SK-N-SH (cell line): ENCODE results near the gene P2RY14. TPM values are rescaled to one million over a fixed set of nuclear protein-coding genes. Genes with fewer than 3 reads are reported as not detected.

Experiments used
- CTCF ChIA-PET: fragments of 300-600, 350-600 bp; formaldehyde crosslinking; extraction: SDS; loops from one replicate; lab custom pipeline; 2021; lab: Yijun Ruan, JAX
- POLR2A ChIA-PET: fragments of 350-600 bp; sonication (Branson Sonifier 250); formaldehyde crosslinking; extraction: SDS; loops from one replicate; lab custom pipeline; 2020; ENCODE audit warnings: antibody characterized with exemption, inconsistent platforms; lab: Yijun Ruan, JAX
- DNase-seq: peaks from one replicate; pipeline ENCODE4 v3.0.0; 2012
- H2AFZ ChIP-seq: fragments of 200-600 bp; sonication (generic); 2 replicates; pipeline ENCODE4 v1.8.1; 2016; ENCODE audit warnings: antibody characterized with exemption, mild to moderate bottlenecking, low read depth
- H3F3A ChIP-seq: fragments of 200-600 bp; sonication (generic); replicated peaks from 2 replicates; pipeline ENCODE3; 2016; ENCODE audit warnings: antibody characterized with exemption, mild to moderate bottlenecking; ENCODE audit not compliant: insufficient read depth
- H3K27ac ChIP-seq, 2 experiments: fragments of 200-500 bp in 1 of 2; fragments of 200-600 bp in 1 of 2; sonication (Bioruptor generic) in 1 of 2; sonication (generic), shearing (Covaris generic) in 1 of 2; 2 replicates each; pipeline versions ENCODE4 v1.5.1 to v1.6.1; 2014 to 2016; ENCODE audit warnings: low read depth in 2 of 2, inconsistent platforms in 1 of 2, low read length in 1 of 2, mild to moderate bottlenecking in 1 of 2, mixed read lengths in 1 of 2
- H3K27me3 ChIP-seq: fragments of 200-600 bp; sonication (generic), shearing (Covaris generic); 2 replicates; pipeline ENCODE4 v1.6.1; 2016; ENCODE audit warnings: mixed run types; ENCODE audit not compliant: insufficient read depth
- H3K36me3 ChIP-seq, 2 experiments: fragments of 200-500 bp in 1 of 2; fragments of 200-600 bp in 1 of 2; sonication (Bioruptor generic) in 1 of 2; sonication (generic) in 1 of 2; replicated peaks in 1 of 2; 2 replicates each; pipeline versions ENCODE3 to v1.5.1; 2014 to 2016; ENCODE audit warnings: low read length in 1 of 2, mild to moderate bottlenecking in 1 of 2; ENCODE audit not compliant: insufficient read depth in 2 of 2, control insufficient read depth in 1 of 2
- H3K4me1 ChIP-seq, 2 experiments: fragments of 200-500 bp in 1 of 2; fragments of 200-600 bp in 1 of 2; sonication (Bioruptor generic) in 1 of 2; sonication (generic), shearing (Covaris generic) in 1 of 2; 2 replicates each; pipeline versions ENCODE4 v1.5.1 to v1.6.1; 2014 to 2016; ENCODE audit warnings: low read depth in 1 of 2, low read length in 1 of 2, mixed run types in 1 of 2; ENCODE audit not compliant: insufficient read depth in 2 of 2, control insufficient read depth in 1 of 2
- H3K4me2 ChIP-seq: fragments of 200-600 bp; sonication (generic), shearing (Covaris generic); 2 replicates; pipeline ENCODE4 v1.6.1; 2017; ENCODE audit warnings: mixed run types
- H3K4me3 ChIP-seq, 2 experiments: fragments of 200-500 bp in 1 of 2; fragments of 200-600 bp in 1 of 2; sonication (Bioruptor generic) in 1 of 2; sonication (generic), shearing (Covaris generic) in 1 of 2; 2 replicates each; pipeline versions ENCODE4 v1.5.1 to v1.8.1; 2014 to 2016; ENCODE audit warnings: low read depth in 2 of 2, inconsistent platforms in 1 of 2, low read length in 1 of 2, mild to moderate bottlenecking in 1 of 2, mixed read lengths in 1 of 2, moderate library complexity in 1 of 2
- H3K79me2 ChIP-seq: fragments of 200-600 bp; sonication (generic); 2 replicates; pipeline ENCODE4 v1.8.1; 2017; ENCODE audit warnings: mild to moderate bottlenecking; ENCODE audit not compliant: insufficient read depth
- H3K9ac ChIP-seq: fragments of 200-600 bp; sonication (generic); 2 replicates; pipeline ENCODE4 v1.6.1; 2017; ENCODE audit warnings: mixed run types
- H3K9me2 ChIP-seq: fragments of 200-600 bp; sonication (generic); 2 replicates; pipeline ENCODE4 v1.6.1; 2017; ENCODE audit warnings: mixed run types
- H3K9me3 ChIP-seq: fragments of 200-600 bp; sonication (generic); 2 replicates; pipeline ENCODE4 v1.6.1; 2017; ENCODE audit warnings: mixed run types, mild to moderate bottlenecking, moderate library complexity
- H4K20me1 ChIP-seq: fragments of 200-600 bp; sonication (generic); 2 replicates; pipeline ENCODE4 v1.6.1; 2017; ENCODE audit warnings: mild to moderate bottlenecking, mixed run types; ENCODE audit not compliant: insufficient read depth
- CHD2 ChIP-seq: fragments of 150-350 bp; IDR thresholded peaks from 2 replicates; pipeline ENCODE4 v1.6.1; 2018; ENCODE audit warnings: low read length; ENCODE audit not compliant: partially characterized antibody
- FOSL2 ChIP-seq: IDR thresholded peaks from 2 replicates; pipeline ENCODE4 v1.4.0; 2012; ENCODE audit warnings: low read depth, mild to moderate bottlenecking, moderate library complexity, borderline replicate concordance
- JUND ChIP-seq: IDR thresholded peaks from 2 replicates; pipeline ENCODE4 v1.4.0; 2012
- MEF2A ChIP-seq: IDR thresholded peaks from 2 replicates; pipeline ENCODE4 v1.4.0; 2012; ENCODE audit warnings: low read depth, borderline replicate concordance
- MXI1 ChIP-seq: IDR thresholded peaks from 2 replicates; pipeline ENCODE4 v1.6.1; 2012; ENCODE audit warnings: mild to moderate bottlenecking, low read depth, low read length, improper control_type of control experiment
- NFIC ChIP-seq: IDR thresholded peaks from 2 replicates; pipeline ENCODE4 v1.4.0; 2012; ENCODE audit warnings: borderline replicate concordance
- POLR2AphosphoS5 ChIP-seq: IDR thresholded peaks from 2 replicates; pipeline ENCODE4 v1.6.1; 2012; ENCODE audit warnings: low read depth, low read length
- RAD21 ChIP-seq: IDR thresholded peaks from 2 replicates; pipeline ENCODE4 v1.6.1; 2012; ENCODE audit warnings: mild to moderate bottlenecking, low read length
- REST ChIP-seq: IDR thresholded peaks from 2 replicates; pipeline ENCODE4 v1.6.1; 2012; ENCODE audit warnings: mild to moderate bottlenecking, low read depth, low read length, moderate library complexity
- SIN3A ChIP-seq: IDR thresholded peaks from 2 replicates; pipeline ENCODE4 v1.6.1; 2012; ENCODE audit warnings: low read depth, mild to moderate bottlenecking, low read length, moderate library complexity, borderline replicate concordance
- SMC3 ChIP-seq: IDR thresholded peaks from 2 replicates; pipeline ENCODE4 v1.6.1; 2012; ENCODE audit warnings: low read depth, low read length, improper control_type of control experiment
- TAF1 ChIP-seq: IDR thresholded peaks from 2 replicates; pipeline ENCODE4 v1.6.1; 2012; ENCODE audit warnings: low read depth, mild to moderate bottlenecking, low read length, moderate library complexity, borderline replicate concordance
- TCF12 ChIP-seq: IDR thresholded peaks from 2 replicates; pipeline ENCODE4 v1.4.0; 2012
- USF1 ChIP-seq: IDR thresholded peaks from 2 replicates; pipeline ENCODE4 v1.4.0; 2012; ENCODE audit warnings: low read depth, borderline replicate concordance
- USF2 ChIP-seq: fragments of 150-350 bp; IDR thresholded peaks from 2 replicates; pipeline ENCODE4 v1.6.1; 2017; ENCODE audit warnings: antibody characterized with exemption, low read length, low read depth, borderline replicate concordance
- WGBS: methylation state at CpG from one replicate; pipeline ENCODE4 v1.1.6; 2017; ENCODE audit warnings: low lambda C conversion rate; 5-methylcytosine and 5-hydroxymethylcytosine counted together
- polyA plus RNA-seq, 3 experiments: library from polyadenylated mRNA; depleted of rRNA; stranded (reverse); fragments of >200 nt; gene quantifications; 2 replicates each; pipeline ENCODE4 v1.2.3, GENCODE V29; 2012

The P2RY14 gene
- polyA plus RNA-seq, 1 of the 3 experiments (the other 2 are of a cell fraction), result not detected

- no peak overlapping the region for H3K27ac ChIP-seq
- no peaks in the 10 kb centered on the region for H3K79me2 ChIP-seq
- H3K9me3 ChIP-seq, result no peaks in the 10 kb centered on the region
- ChIA-PET POLR2A (no interaction called here), CTCF (no interaction called here)
- H3K9ac ChIP-seq, result no peak overlapping the region
- peaks cover 10 to 20% of the 10 kb centered on the region in 2 experiments for H3K4me1 ChIP-seq
- WGBS, result 53% methylated on average over 4 of the region's 4 CpGs
- TF ChIP-seq REST (no peak), FOSL2 (no peak), USF1 (no peak), MXI1 (no peak), MEF2A (no peak), USF2 (no peak), TAF1 (no peak), NFIC (no peak), RAD21 (no peak), JUND (no peak), SMC3 (no peak), CHD2 (no peak), SIN3A (no peak), TCF12 (no peak), POLR2AphosphoS5 (no peak)
- no peak overlapping the region for H3K4me3 ChIP-seq
- DNase-seq, result no peak
- H3K27me3 ChIP-seq, result no peaks in the 10 kb centered on the region
- H4K20me1 ChIP-seq, result no peaks in the 10 kb centered on the region
- H2AFZ ChIP-seq, result no peak overlapping the region
- no peak overlapping the region for H3K4me2 ChIP-seq
- no peaks in the 10 kb centered on the region for H3K36me3 ChIP-seq
- H3K9me2 ChIP-seq, result no peaks in the 10 kb centered on the region
- peaks cover 20% of the 10 kb centered on the region for H3F3A ChIP-seq
Observed at GRCh38 chr3:151213151-151213550, 65.2 kb downstream of the P2RY14 start.
